H9 (cell line): ENCODE results near the gene ARPC1A. TPM values are rescaled to one million over a fixed set of nuclear protein-coding genes. Genes with fewer than 3 reads are reported as not detected.
"Not testable (repeated sequence)": the region's sequence is repeated elsewhere in the genome, so short reads cannot be mapped to it uniquely, and the experiment has no call there.

Source experiments
- DNase-seq: peaks from one replicate; pipeline ENCODE4 v3.0.0-alpha.2; 2017
- H2AFZ ChIP-seq: one replicate; pipeline ENCODE4 v1.6.1; 2013; ENCODE audit warnings: mild to moderate bottlenecking, low read length, control low read depth, moderate library complexity
- H2AK5ac ChIP-seq: 2 replicates; pipeline ENCODE4 v1.6.1; 2013; ENCODE audit warnings: low read length, control low read depth, mixed read lengths; ENCODE audit not compliant: insufficient read length
- H2BK120ac ChIP-seq: one replicate; pipeline ENCODE4 v1.6.1; 2013; ENCODE audit warnings: low read depth, mild to moderate bottlenecking, low read length, control low read depth, inconsistent platforms; ENCODE audit not compliant: poor library complexity, severe bottlenecking
- H2BK12ac ChIP-seq: 2 replicates; pipeline ENCODE4 v1.6.1; 2013; ENCODE audit warnings: low read length, control low read depth, mixed read lengths, low read depth; ENCODE audit not compliant: insufficient read length
- H2BK15ac ChIP-seq: 2 replicates; pipeline ENCODE4 v1.6.1; 2013; ENCODE audit warnings: low read depth, low read length, control low read depth
- H2BK20ac ChIP-seq: one replicate; pipeline ENCODE4 v1.6.1; 2013; ENCODE audit warnings: low read depth, mild to moderate bottlenecking, low read length, control low read depth, inconsistent platforms; ENCODE audit not compliant: poor library complexity, severe bottlenecking
- H2BK5ac ChIP-seq: 2 replicates; pipeline ENCODE4 v1.6.1; 2013; ENCODE audit warnings: low read length, control low read depth, mixed read lengths; ENCODE audit not compliant: insufficient read length
- H3K14ac ChIP-seq: 2 replicates; pipeline ENCODE4 v1.6.1; 2013; ENCODE audit warnings: low read length, control low read depth; ENCODE audit not compliant: insufficient read depth
- H3K18ac ChIP-seq: 2 replicates; pipeline ENCODE4 v1.6.1; 2013; ENCODE audit warnings: low read depth, mild to moderate bottlenecking, mixed read lengths, low read length, control low read depth; ENCODE audit not compliant: insufficient read length
- H3K23ac ChIP-seq: 2 replicates; pipeline ENCODE4 v1.6.1; 2013; ENCODE audit warnings: low read length, control low read depth, mixed read lengths, low read depth; ENCODE audit not compliant: insufficient read length
- H3K23me2 ChIP-seq: 2 replicates; pipeline ENCODE4 v1.6.1; 2013; ENCODE audit warnings: low read depth, mild to moderate bottlenecking, mixed read lengths, low read length, control low read depth; ENCODE audit not compliant: insufficient read length, poor library complexity, severe bottlenecking
- H3K27ac ChIP-seq: 2 replicates; pipeline ENCODE4 v1.5.1; 2013; ENCODE audit warnings: low read length, control low read depth, mixed read lengths, low read depth; ENCODE audit not compliant: insufficient read length
- H3K27me3 ChIP-seq: 2 replicates; pipeline ENCODE4 v1.6.1; 2013; ENCODE audit warnings: low read length, control low read depth, inconsistent platforms; ENCODE audit not compliant: insufficient read depth
- H3K4ac ChIP-seq: 2 replicates; pipeline ENCODE4 v1.6.1; 2013; ENCODE audit warnings: low read depth, mild to moderate bottlenecking, control low read depth, inconsistent platforms, low read length, moderate library complexity
- H3K4me1 ChIP-seq: 2 replicates; pipeline ENCODE4 v1.6.1; 2013; ENCODE audit warnings: low read length, control low read depth, inconsistent platforms; ENCODE audit not compliant: insufficient read depth
- H3K4me2 ChIP-seq: 2 replicates; pipeline ENCODE4 v1.6.1; 2013; ENCODE audit warnings: low read length, control low read depth, mixed read lengths; ENCODE audit not compliant: insufficient read length, insufficient read depth
- H3K56ac ChIP-seq: 2 replicates; pipeline ENCODE4 v1.6.1; 2013; ENCODE audit warnings: low read depth, mild to moderate bottlenecking, mixed read lengths, low read length, control low read depth; ENCODE audit not compliant: insufficient read length
- H3K79me1 ChIP-seq: 2 replicates; pipeline ENCODE4 v1.6.1; 2013; ENCODE audit warnings: low read depth, mild to moderate bottlenecking, moderate library complexity, low read length, control low read depth, inconsistent platforms; ENCODE audit not compliant: insufficient read depth, poor library complexity, severe bottlenecking
- H3K79me2 ChIP-seq: 2 replicates; pipeline ENCODE4 v1.6.1; 2013; ENCODE audit warnings: low read length, control low read depth, inconsistent platforms; ENCODE audit not compliant: insufficient read depth
- H3K9ac ChIP-seq: 2 replicates; pipeline ENCODE4 v1.6.1; 2013; ENCODE audit warnings: low read length, control low read depth, mixed read lengths; ENCODE audit not compliant: insufficient read length; ENCODE audit errors: extremely low read depth
- H3K9me3 ChIP-seq: one replicate; pipeline ENCODE4 v1.6.1; 2013; ENCODE audit warnings: low read depth, low read length, inconsistent platforms; ENCODE audit not compliant: control insufficient read depth
- H3T11ph ChIP-seq: one replicate; pipeline ENCODE4 v1.6.1; 2013; ENCODE audit warnings: mild to moderate bottlenecking, low read length, control low read depth, inconsistent platforms
- H4K20me1 ChIP-seq: one replicate; pipeline ENCODE4 v1.6.1; 2013; ENCODE audit not compliant: control insufficient read depth, insufficient read length, insufficient read depth
- H4K5ac ChIP-seq: 2 replicates; pipeline ENCODE4 v1.6.1; 2013; ENCODE audit warnings: low read depth, mild to moderate bottlenecking, mixed read lengths, low read length, control low read depth; ENCODE audit not compliant: insufficient read length
- H4K8ac ChIP-seq: replicated peaks from 2 replicates; pipeline ENCODE4 v1.6.1; 2013; ENCODE audit warnings: low read length, control low read depth, mixed read lengths, low read depth; ENCODE audit not compliant: insufficient read length
- H4K91ac ChIP-seq: 2 replicates; pipeline ENCODE4 v1.6.1; 2013; ENCODE audit warnings: low read depth, mild to moderate bottlenecking, moderate library complexity, mixed read lengths, low read length, control low read depth; ENCODE audit not compliant: insufficient read length
- H3K27ac Mint-ChIP-seq, 3 experiments: 2 replicates in 2 of 3; 3 replicates in 1 of 3; pipeline ENCODE4 v1.8.0; 2020 to 2021; ENCODE audit warnings: mixed read lengths in 3 of 3, mild to moderate bottlenecking in 1 of 3, moderate library complexity in 1 of 3
- H3K27me3 Mint-ChIP-seq: 2 replicates; pipeline ENCODE4 v1.8.0; 2021; ENCODE audit warnings: low read depth, mild to moderate bottlenecking, moderate library complexity, mixed read lengths
- H3K36me3 Mint-ChIP-seq, 3 experiments: 2 replicates in 2 of 3; 3 replicates in 1 of 3; pipeline ENCODE4 v1.8.0; 2020 to 2021; ENCODE audit warnings: low read depth in 3 of 3, mixed read lengths in 3 of 3; ENCODE audit not compliant: insufficient read depth in 1 of 3
- H3K4me1 Mint-ChIP-seq, 2 experiments: 2 replicates each; pipeline ENCODE4 v1.8.0; 2020; ENCODE audit warnings: mixed read lengths in 2 of 2
- H3K4me3 Mint-ChIP-seq, 2 experiments: 2 replicates in 1 of 2; 3 replicates in 1 of 2; pipeline ENCODE4 v1.8.0; 2020 to 2021; ENCODE audit warnings: mild to moderate bottlenecking in 2 of 2, mixed read lengths in 2 of 2, moderate library complexity in 1 of 2
- H3K9me3 Mint-ChIP-seq, 2 experiments: 2 replicates in 1 of 2; 3 replicates in 1 of 2; pipeline ENCODE4 v1.8.0; 2020; ENCODE audit warnings: mild to moderate bottlenecking in 2 of 2, mixed read lengths in 2 of 2, moderate library complexity in 1 of 2
- WGBS: extraction: QIAGEN DNeasy Blood & Tissue Kit; methylation state at CpG from one replicate; pipeline ENCODE4 v1.1.7; 2013; ENCODE audit warnings: missing lambda C conversion rate, low lambda C conversion rate, mixed read lengths; ENCODE audit not compliant: insufficient read length; ENCODE audit errors: extremely low coverage; 5-methylcytosine and 5-hydroxymethylcytosine counted together
- total RNA-seq: library from RNA; stranded (reverse); gene quantifications from 2 replicates; pipeline ENCODE4 v1.2.1, GENCODE V29; 2021
- TF ChIP-seq, protein P1 (sequence below): fragments of 200-600 bp; sonication (generic); conservative IDR thresholded peaks from 3 replicates; pipeline ENCODE4 v1.8.0; 2021; ENCODE audit warnings: antibody characterized with exemption, mild to moderate bottlenecking

Gene ARPC1A
- total RNA-seq, 1 experiment from 2014 or later = 169 TPM

DNA sequence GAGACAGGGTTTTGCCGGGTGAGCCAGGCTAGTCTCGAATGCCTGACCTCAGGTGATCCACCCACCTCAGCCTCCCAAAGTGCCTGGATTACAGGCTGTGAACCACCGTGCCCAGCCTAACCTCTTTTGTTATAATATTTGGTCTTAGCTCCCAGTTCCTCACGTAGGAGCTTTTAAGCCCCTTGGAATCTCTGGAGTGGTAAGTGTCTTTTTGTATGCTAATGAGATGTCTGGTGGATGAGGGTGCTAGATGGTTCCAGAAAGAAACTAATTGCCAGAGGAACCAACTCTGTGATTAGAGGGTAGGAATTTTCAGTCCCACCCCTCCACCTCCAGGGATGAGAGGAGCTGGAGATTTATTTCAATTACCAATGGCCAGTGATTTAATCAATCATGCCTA lies 5.3 kb upstream of the ARPC1A start:
- Mint-ChIP-seq H3K36me3 (peaks cover 0 to 4% (median 0%) of the 10 kb centered on the region in 3 experiments; a peak in 1 of 7 replicates), H3K9me3 (peaks cover 0 to 3% of the 10 kb centered on the region in 2 experiments; a peak in 3 of 5 replicates), H3K4me1 (peaks cover 14 to 24% of the 10 kb centered on the region in 2 experiments), H3K27ac (peak overlapping the region in 2 of 3 experiments; percentile 17 to 92; a peak in 3 of 7 replicates), H3K27me3 (no peaks in the 10 kb centered on the region), H3K4me3 (peak overlapping the region in 1 of 2 experiments; percentile 31; a peak in 1 of 5 replicates)
- no peak overlapping the region for H2BK5ac ChIP-seq
- H3T11ph ChIP-seq = no peak overlapping the region
- no peak overlapping the region for H3K4ac ChIP-seq
- TF ChIP-seq, protein P1, sequence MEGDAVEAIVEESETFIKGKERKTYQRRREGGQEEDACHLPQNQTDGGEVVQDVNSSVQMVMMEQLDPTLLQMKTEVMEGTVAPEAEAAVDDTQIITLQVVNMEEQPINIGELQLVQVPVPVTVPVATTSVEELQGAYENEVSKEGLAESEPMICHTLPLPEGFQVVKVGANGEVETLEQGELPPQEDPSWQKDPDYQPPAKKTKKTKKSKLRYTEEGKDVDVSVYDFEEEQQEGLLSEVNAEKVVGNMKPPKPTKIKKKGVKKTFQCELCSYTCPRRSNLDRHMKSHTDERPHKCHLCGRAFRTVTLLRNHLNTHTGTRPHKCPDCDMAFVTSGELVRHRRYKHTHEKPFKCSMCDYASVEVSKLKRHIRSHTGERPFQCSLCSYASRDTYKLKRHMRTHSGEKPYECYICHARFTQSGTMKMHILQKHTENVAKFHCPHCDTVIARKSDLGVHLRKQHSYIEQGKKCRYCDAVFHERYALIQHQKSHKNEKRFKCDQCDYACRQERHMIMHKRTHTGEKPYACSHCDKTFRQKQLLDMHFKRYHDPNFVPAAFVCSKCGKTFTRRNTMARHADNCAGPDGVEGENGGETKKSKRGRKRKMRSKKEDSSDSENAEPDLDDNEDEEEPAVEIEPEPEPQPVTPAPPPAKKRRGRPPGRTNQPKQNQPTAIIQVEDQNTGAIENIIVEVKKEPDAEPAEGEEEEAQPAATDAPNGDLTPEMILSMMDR = no peak
- no peaks in the 10 kb centered on the region for H3K9me3 ChIP-seq
- no peak overlapping the region for H3K14ac ChIP-seq
- H4K20me1 ChIP-seq = no peaks in the 10 kb centered on the region
- no peak overlapping the region for H2BK15ac ChIP-seq
- H3K27me3 ChIP-seq = no peaks in the 10 kb centered on the region
- H3K23ac ChIP-seq = no peak overlapping the region
- H4K5ac ChIP-seq = no peak overlapping the region
- no peak overlapping the region for H2AK5ac ChIP-seq
- H3K27ac ChIP-seq = no peak overlapping the region
- H2AFZ ChIP-seq = no peak overlapping the region
- H3K79me2 ChIP-seq = no peaks in the 10 kb centered on the region
- H3K4me2 ChIP-seq = no peak overlapping the region
- H3K79me1 ChIP-seq = no peaks in the 10 kb centered on the region
- no peak overlapping the region for H3K9ac ChIP-seq
- DNase-seq = no peak
- H3K4me1 ChIP-seq = no peaks in the 10 kb centered on the region
- no peak overlapping the region for H3K18ac ChIP-seq
- no peak overlapping the region for H2BK20ac ChIP-seq
- no peak overlapping the region for H4K91ac ChIP-seq
- WGBS = no CpG with 5 or more reads among the region's 4 CpGs
- H4K8ac ChIP-seq = no peak overlapping the region
- H2BK120ac ChIP-seq = no peak overlapping the region
- no peak overlapping the region for H2BK12ac ChIP-seq
- H3K23me2 ChIP-seq = peaks cover 5% of the 10 kb centered on the region
- no peak overlapping the region for H3K56ac ChIP-seq

DNA sequence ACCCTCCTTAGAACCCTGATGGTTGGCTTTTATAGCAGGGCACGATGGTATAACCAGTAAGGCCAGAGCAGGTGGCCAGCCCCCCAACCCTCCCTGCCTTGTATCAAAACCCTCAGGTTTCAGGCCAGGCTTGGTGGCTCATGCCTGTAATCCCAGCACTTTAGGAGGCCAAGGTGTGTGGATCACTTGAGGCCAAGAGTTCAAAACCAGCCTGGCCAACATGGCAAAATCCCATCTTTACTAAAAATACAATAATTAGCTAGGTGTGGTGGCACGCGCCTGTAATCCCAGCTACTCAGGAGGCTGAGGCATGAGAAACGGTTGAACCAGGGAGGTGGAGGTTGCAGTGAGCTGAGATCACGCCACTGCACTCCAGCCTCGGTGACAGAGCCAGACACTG lies 3.0 kb upstream of the ARPC1A start:
- H2BK12ac ChIP-seq, H3K79me2 ChIP-seq, H3T11ph ChIP-seq, H4K8ac ChIP-seq, DNase-seq, H3K27me3 Mint-ChIP-seq, H3K27me3 ChIP-seq, H2BK15ac ChIP-seq, H3K14ac ChIP-seq, H3K4me1 ChIP-seq, H4K91ac ChIP-seq, H3K56ac ChIP-seq, H3K4ac ChIP-seq, H2BK20ac ChIP-seq, H3K9me3 Mint-ChIP-seq, H3K18ac ChIP-seq, H3K27ac ChIP-seq, H3K4me2 ChIP-seq, H2AK5ac ChIP-seq, H3K23ac ChIP-seq, H3K9me3 ChIP-seq, H3K9ac ChIP-seq, H2BK120ac ChIP-seq, H4K20me1 ChIP-seq, H4K5ac ChIP-seq, H3K36me3 Mint-ChIP-seq, H2BK5ac ChIP-seq, H3K79me1 ChIP-seq, H2AFZ ChIP-seq, H3K23me2 ChIP-seq: not testable (repeated sequence)
- Mint-ChIP-seq H3K27ac (peak overlapping the region in 1 of 3 experiments; percentile 15; a peak in 1 of 7 replicates), H3K4me1 (peaks cover 21 to 30% of the 10 kb centered on the region in 2 experiments), H3K4me3 (0 out of 5 replicates have a peak overlapping the region, but pooled peaks of 1 of the 2 experiments have one; percentile 9)
- no CpG with 5 or more reads among the region's 6 CpGs for WGBS
